GM23248 (cell line): ENCODE data around the gene TUBA3C. TPM values are rescaled to one million over a fixed set of nuclear protein-coding genes. Genes with fewer than 3 reads are reported as not detected.

Experiments
- DNase-seq: peaks from one replicate; pipeline ENCODE4 v3.0.0-alpha.2; 2015
- H2AFZ ChIP-seq: fragments of 200-600 bp; sonication (generic); 2 replicates; pipeline ENCODE4 v1.6.1; 2016; ENCODE audit warnings: antibody characterized with exemption
- H3F3A ChIP-seq: fragments of 200-600 bp; sonication (generic); 2 replicates; pipeline ENCODE4 v1.6.1; 2016; ENCODE audit warnings: mild to moderate bottlenecking, antibody characterized with exemption, mixed run types; ENCODE audit not compliant: insufficient read depth
- H3K27ac ChIP-seq: fragments of 200-600 bp; sonication (generic); 2 replicates; pipeline ENCODE4 v1.5.1; 2016; ENCODE audit warnings: mild to moderate bottlenecking
- H3K27me3 ChIP-seq: fragments of 200-600 bp; sonication (generic); replicated peaks from 2 replicates; pipeline ENCODE4 v1.6.1; 2016; ENCODE audit warnings: mild to moderate bottlenecking; ENCODE audit not compliant: insufficient read depth
- H3K36me3 ChIP-seq: fragments of 200-600 bp; sonication (generic); 2 replicates; pipeline ENCODE4 v1.6.1; 2016; ENCODE audit warnings: low read depth, mild to moderate bottlenecking
- H3K4me1 ChIP-seq: fragments of 200-600 bp; sonication (generic); 2 replicates; pipeline ENCODE4 v1.6.1; 2016; ENCODE audit warnings: mild to moderate bottlenecking; ENCODE audit not compliant: insufficient read depth
- H3K4me2 ChIP-seq: fragments of 200-600 bp; sonication (generic); one replicate; pipeline ENCODE4 v1.6.1; 2016; ENCODE audit warnings: mild to moderate bottlenecking; ENCODE audit not compliant: unreplicated experiment
- H3K4me3 ChIP-seq: fragments of 200-600 bp; sonication (generic); 2 replicates; pipeline ENCODE4 v1.5.1; 2016; ENCODE audit warnings: mild to moderate bottlenecking
- H3K79me2 ChIP-seq: fragments of 200-600 bp; sonication (generic); 2 replicates; pipeline ENCODE4 v1.6.1; 2016; ENCODE audit warnings: mild to moderate bottlenecking; ENCODE audit not compliant: insufficient read depth
- H3K9ac ChIP-seq: fragments of 200-600 bp; sonication (generic); 2 replicates; pipeline ENCODE4 v1.6.1; 2016; ENCODE audit warnings: mild to moderate bottlenecking
- H3K9me2 ChIP-seq: fragments of 200-600 bp; sonication (generic); 2 replicates; pipeline ENCODE4 v1.6.1; 2016; ENCODE audit warnings: mixed run types, mild to moderate bottlenecking, moderate library complexity; ENCODE audit not compliant: insufficient read depth
- H3K9me3 ChIP-seq: fragments of 200-600 bp; sonication (generic); one replicate; pipeline ENCODE4 v1.6.1; 2017; ENCODE audit warnings: low read depth
- H4K20me1 ChIP-seq: fragments of 200-600 bp; sonication (generic); 2 replicates; pipeline ENCODE4 v1.6.0; 2016; ENCODE audit not compliant: insufficient read depth
- EZH2 ChIP-seq: fragments of 200-600 bp; sonication (generic); IDR thresholded peaks from 2 replicates; pipeline ENCODE4 v1.6.1; 2018; ENCODE audit warnings: antibody characterized with exemption, mild to moderate bottlenecking; ENCODE audit not compliant: insufficient read depth, poor library complexity, severe bottlenecking
- EZH2phosphoT487 ChIP-seq: fragments of 200-600 bp; sonication (generic); IDR thresholded peaks from 2 replicates; pipeline ENCODE4 v1.6.1; 2018; ENCODE audit warnings: antibody characterized with exemption, moderate library complexity, mild to moderate bottlenecking, low read depth; ENCODE audit not compliant: insufficient read depth
- whole genome bisulfite sequencing, 2 experiments: methylation state at CpG; one replicate each; pipeline ENCODE4 v1.1.6; 2015 to 2017; ENCODE audit warnings: low lambda C conversion rate in 2 of 2, low coverage in 1 of 2; ENCODE audit errors: missing lambda C conversion rate in 2 of 2; 5-methylcytosine and 5-hydroxymethylcytosine counted together
- in situ Hi-C: fragments of 300-500 bp; cut with MboI; formaldehyde crosslinking; loops from 2 replicates; pipeline ENCODE4 v1.15.0; 2020
- polyA plus RNA-seq: library from polyadenylated mRNA; unstranded; fragments of >200 nt; fragmentation: Nextera tagmentation; extraction: Ambion mirVana; gene quantifications from 2 replicates; pipeline ENCODE4 v1.2.1, GENCODE V29; 2016
- total RNA-seq: library from RNA; depleted of rRNA; stranded (reverse); fragments of >200 nt; shearing (Covaris generic); gene quantifications from 2 replicates; pipeline ENCODE4 v1.2.3, GENCODE V29; 2014

Gene TUBA3C
- total and polyA plus RNA-seq, 2 experiments from 2014 or later: not detected

DNA sequence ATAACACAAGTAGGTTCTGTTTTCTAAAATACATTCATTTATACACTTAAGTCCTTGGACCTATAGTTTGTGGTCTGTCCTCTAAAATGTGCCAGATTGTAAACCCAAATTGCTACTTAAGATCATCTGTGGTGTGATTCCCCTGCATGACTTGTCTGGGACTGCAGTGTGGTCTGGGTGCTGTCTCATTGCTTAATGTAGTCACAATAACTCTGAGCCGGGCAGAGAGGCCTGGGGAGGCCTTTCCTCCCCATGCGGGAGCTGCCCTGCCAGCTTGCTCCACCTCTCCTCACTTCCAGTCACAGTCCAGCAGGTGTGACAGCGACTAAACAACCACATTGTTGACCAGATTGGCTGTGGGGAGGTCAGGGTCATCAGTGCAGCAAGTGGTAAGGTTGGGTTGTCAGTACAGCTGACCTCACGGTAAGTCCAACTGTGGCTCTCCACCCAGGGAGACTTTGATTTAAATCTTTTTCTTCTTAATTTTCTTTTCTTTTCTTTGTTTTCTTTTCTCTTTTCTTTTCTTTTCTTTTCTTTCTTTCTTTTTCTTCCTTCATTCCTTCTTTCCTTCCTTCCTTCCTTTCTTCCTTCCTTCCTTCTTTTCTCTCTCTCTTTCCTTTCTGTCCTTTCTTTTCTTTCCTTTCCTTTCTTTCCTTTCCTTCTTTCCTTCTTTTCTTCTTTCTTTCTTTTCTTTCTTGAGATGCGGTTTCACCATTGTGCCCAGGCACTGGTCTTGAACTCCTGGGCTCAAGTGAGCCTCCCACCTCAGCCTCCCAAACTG lies 4.4 kb upstream of the TUBA3C start:
- no peaks in the 10 kb centered on the region for H3K4me1 ChIP-seq

DNA sequence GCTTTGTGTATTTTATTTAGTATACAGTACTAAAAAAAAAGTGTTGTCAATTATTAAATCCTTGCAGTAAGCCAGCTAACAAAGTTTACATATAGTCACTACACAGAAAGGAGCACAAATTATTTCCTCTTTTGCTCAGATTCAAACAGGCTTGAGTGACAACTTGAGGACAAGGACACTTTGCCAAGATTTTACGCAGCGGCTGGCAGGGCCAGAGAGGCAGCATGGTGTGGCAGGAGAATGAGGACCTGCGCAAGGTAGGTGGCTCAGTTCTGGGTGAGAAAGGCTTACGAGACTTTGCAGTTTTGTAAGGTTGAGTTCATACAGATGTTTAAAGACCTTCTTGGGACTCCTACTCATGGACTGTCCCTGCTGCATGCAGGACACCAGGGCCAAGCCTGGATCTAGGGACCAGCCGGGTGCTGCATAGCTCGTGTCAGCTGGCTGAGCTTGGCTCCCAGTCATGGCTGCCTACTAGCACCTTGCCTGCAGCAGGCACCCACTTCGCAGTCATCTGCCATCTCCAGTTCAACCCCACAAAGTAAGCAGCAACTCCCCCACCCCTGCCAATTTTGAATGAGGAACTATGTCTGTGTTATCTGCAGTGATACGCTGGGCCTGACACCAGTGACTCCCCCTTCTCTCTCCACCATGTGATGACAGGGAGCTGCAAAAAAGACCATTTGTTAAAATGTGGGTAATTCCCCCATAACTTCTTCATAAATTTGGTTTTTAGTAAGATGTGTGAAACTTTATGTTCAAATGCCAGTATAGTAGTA lies 3.7 kb upstream of the TUBA3C start:
- 30 to 44% methylated on average over 8 of the region's 8 CpGs for WGBS, 2 experiments
- no peaks in the 10 kb centered on the region for H3K36me3 ChIP-seq
- H3K4me2 ChIP-seq: no peak overlapping the region
- DNase-seq: no peak
- H3K79me2 ChIP-seq: no peaks in the 10 kb centered on the region
- no peaks in the 10 kb centered on the region for H3F3A ChIP-seq
- H3K4me3 ChIP-seq: no peak overlapping the region
- no peaks in the 10 kb centered on the region for H3K9me2 ChIP-seq
- no peaks in the 10 kb centered on the region for H3K9me3 ChIP-seq
- H2AFZ ChIP-seq: no peak overlapping the region
- H3K27ac ChIP-seq: no peak overlapping the region
- no peak overlapping the region for H3K9ac ChIP-seq
- TF ChIP-seq EZH2: no peak
- TF ChIP-seq EZH2phosphoT487: no peak
- in situ Hi-C loops: no loop called here
- H4K20me1 ChIP-seq: no peaks in the 10 kb centered on the region
- no peaks in the 10 kb centered on the region for H3K27me3 ChIP-seq
- no peaks in the 10 kb centered on the region for H3K4me1 ChIP-seq

More for the DNA sequence above, 4.4 kb upstream of the TUBA3C start:
- H3K4me2 ChIP-seq: no peak overlapping the region
- H3K27me3 ChIP-seq: no peaks in the 10 kb centered on the region
- no peak overlapping the region for H3K4me3 ChIP-seq
- no peak for DNase-seq
- H3F3A ChIP-seq: no peaks in the 10 kb centered on the region
- H3K27ac ChIP-seq: no peak overlapping the region
- H4K20me1 ChIP-seq: no peaks in the 10 kb centered on the region
- 24 to 27% methylated on average over 5 of the region's 5 CpGs for WGBS, 2 experiments
- no peaks in the 10 kb centered on the region for H3K9me2 ChIP-seq
- TF ChIP-seq EZH2phosphoT487 (no peak), EZH2 (no peak)
- H3K79me2 ChIP-seq: no peaks in the 10 kb centered on the region
- no peaks in the 10 kb centered on the region for H3K36me3 ChIP-seq
- in situ Hi-C loops: no loop called here
- H2AFZ ChIP-seq: no peak overlapping the region
- H3K9me3 ChIP-seq: no peaks in the 10 kb centered on the region
- H3K9ac ChIP-seq: no peak overlapping the region

DNA sequence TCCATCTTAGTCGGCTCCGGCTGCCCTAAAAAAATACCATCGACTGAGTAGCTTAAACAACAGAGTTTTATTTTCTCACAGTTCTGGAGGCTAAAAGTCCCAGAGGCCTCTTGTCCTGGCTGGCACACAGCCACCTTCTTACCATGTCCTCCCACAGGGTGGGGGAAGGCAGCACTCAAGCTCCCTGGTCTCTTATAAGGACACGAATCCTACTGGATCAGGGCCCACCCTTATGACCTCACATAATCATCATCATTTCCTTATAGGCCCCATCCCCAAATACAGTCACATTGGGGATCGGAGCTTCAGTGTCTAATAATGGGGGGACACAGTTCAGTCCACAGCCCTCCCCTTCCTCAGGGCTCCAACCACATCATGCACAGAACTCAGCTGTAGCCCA lies 2.6 kb upstream of the TUBA3C start:
- Histone ChIP-seq H3K27ac (no peak overlapping the region), H4K20me1 (no peaks in the 10 kb centered on the region), H3K9ac (no peak overlapping the region), H3K4me3 (no peak overlapping the region), H3K27me3 (no peaks in the 10 kb centered on the region), H3K9me2 (no peaks in the 10 kb centered on the region), H3K9me3 (no peaks in the 10 kb centered on the region), H3K4me2 (no peak overlapping the region), H2AFZ (no peak overlapping the region), H3K36me3 (no peaks in the 10 kb centered on the region), H3K79me2 (no peaks in the 10 kb centered on the region), H3K4me1 (no peaks in the 10 kb centered on the region), H3F3A (no peaks in the 10 kb centered on the region)
- TF ChIP-seq EZH2: no peak
- TF ChIP-seq EZH2phosphoT487: no peak
- 45 to 49% methylated on average over 5 of the region's 5 CpGs for WGBS, 2 experiments
- in situ Hi-C loops: no loop called here
- DNase-seq: no peak

DNA sequence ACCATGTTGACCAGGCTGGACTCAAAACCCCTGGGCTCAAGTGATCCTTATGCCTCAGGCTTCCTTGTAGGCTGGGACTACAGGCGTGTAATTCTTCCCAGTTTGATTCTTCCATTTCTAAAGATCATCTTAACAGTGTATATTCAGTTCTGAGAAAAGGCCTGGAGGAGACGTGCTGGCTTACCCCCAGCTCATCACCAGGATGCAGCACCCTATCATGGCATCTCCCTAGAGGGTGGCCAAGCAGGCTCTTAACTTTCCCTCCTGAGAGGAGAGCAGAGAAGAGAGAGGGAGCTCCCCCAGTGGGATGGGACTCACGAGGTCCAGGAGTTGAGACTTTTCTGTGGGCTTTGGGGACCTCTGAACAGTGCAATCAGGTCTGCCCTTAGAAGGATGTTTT lies 2.1 kb upstream of the TUBA3C start:
- DNase-seq: no peak
- H3K36me3 ChIP-seq: no peaks in the 10 kb centered on the region
- in situ Hi-C loops: no loop called here
- no peak for TF ChIP-seq EZH2
- 11 to 15% methylated on average over 3 of the region's 3 CpGs for WGBS, 2 experiments
- no peaks in the 10 kb centered on the region for H3K9me2 ChIP-seq
- no peak overlapping the region for H3K9ac ChIP-seq
- no peaks in the 10 kb centered on the region for H3K4me1 ChIP-seq
- no peaks in the 10 kb centered on the region for H3K79me2 ChIP-seq
- H2AFZ ChIP-seq: no peak overlapping the region
- no peak overlapping the region for H3K27ac ChIP-seq
- no peaks in the 10 kb centered on the region for H3K9me3 ChIP-seq
- H3K4me2 ChIP-seq: no peak overlapping the region
- no peak overlapping the region for H3K4me3 ChIP-seq
- no peaks in the 10 kb centered on the region for H3K27me3 ChIP-seq
- H3F3A ChIP-seq: no peaks in the 10 kb centered on the region
- H4K20me1 ChIP-seq: no peaks in the 10 kb centered on the region
